GM23248 (cell line): Measurements from ENCODE around the gene PIP5KL1. TPM values are rescaled to one million over a fixed set of nuclear protein-coding genes. Genes with fewer than 3 reads are reported as not detected.

ENCODE experiments used
- DNase-seq: peaks from one replicate; pipeline ENCODE4 v3.0.0-alpha.2; 2015
- H2AFZ ChIP-seq: fragments of 200-600 bp; sonication (generic); 2 replicates; pipeline ENCODE4 v1.6.1; 2016; ENCODE audit warnings: antibody characterized with exemption
- H3F3A ChIP-seq: fragments of 200-600 bp; sonication (generic); 2 replicates; pipeline ENCODE4 v1.6.1; 2016; ENCODE audit warnings: mild to moderate bottlenecking, antibody characterized with exemption, mixed run types; ENCODE audit not compliant: insufficient read depth
- H3K27ac ChIP-seq: fragments of 200-600 bp; sonication (generic); 2 replicates; pipeline ENCODE4 v1.5.1; 2016; ENCODE audit warnings: mild to moderate bottlenecking
- H3K27me3 ChIP-seq: fragments of 200-600 bp; sonication (generic); replicated peaks from 2 replicates; pipeline ENCODE4 v1.6.1; 2016; ENCODE audit warnings: mild to moderate bottlenecking; ENCODE audit not compliant: insufficient read depth
- H3K36me3 ChIP-seq: fragments of 200-600 bp; sonication (generic); 2 replicates; pipeline ENCODE4 v1.6.1; 2016; ENCODE audit warnings: low read depth, mild to moderate bottlenecking
- H3K4me1 ChIP-seq: fragments of 200-600 bp; sonication (generic); 2 replicates; pipeline ENCODE4 v1.6.1; 2016; ENCODE audit warnings: mild to moderate bottlenecking; ENCODE audit not compliant: insufficient read depth
- H3K4me2 ChIP-seq: fragments of 200-600 bp; sonication (generic); one replicate; pipeline ENCODE4 v1.6.1; 2016; ENCODE audit warnings: mild to moderate bottlenecking; ENCODE audit not compliant: unreplicated experiment
- H3K4me3 ChIP-seq: fragments of 200-600 bp; sonication (generic); 2 replicates; pipeline ENCODE4 v1.5.1; 2016; ENCODE audit warnings: mild to moderate bottlenecking
- H3K79me2 ChIP-seq: fragments of 200-600 bp; sonication (generic); 2 replicates; pipeline ENCODE4 v1.6.1; 2016; ENCODE audit warnings: mild to moderate bottlenecking; ENCODE audit not compliant: insufficient read depth
- H3K9ac ChIP-seq: fragments of 200-600 bp; sonication (generic); 2 replicates; pipeline ENCODE4 v1.6.1; 2016; ENCODE audit warnings: mild to moderate bottlenecking
- H3K9me2 ChIP-seq: fragments of 200-600 bp; sonication (generic); 2 replicates; pipeline ENCODE4 v1.6.1; 2016; ENCODE audit warnings: mixed run types, mild to moderate bottlenecking, moderate library complexity; ENCODE audit not compliant: insufficient read depth
- H3K9me3 ChIP-seq: fragments of 200-600 bp; sonication (generic); one replicate; pipeline ENCODE4 v1.6.1; 2017; ENCODE audit warnings: low read depth
- H4K20me1 ChIP-seq: fragments of 200-600 bp; sonication (generic); 2 replicates; pipeline ENCODE4 v1.6.0; 2016; ENCODE audit not compliant: insufficient read depth
- EZH2 ChIP-seq: fragments of 200-600 bp; sonication (generic); IDR thresholded peaks from 2 replicates; pipeline ENCODE4 v1.6.1; 2018; ENCODE audit warnings: antibody characterized with exemption, mild to moderate bottlenecking; ENCODE audit not compliant: insufficient read depth, poor library complexity, severe bottlenecking
- EZH2phosphoT487 ChIP-seq: fragments of 200-600 bp; sonication (generic); IDR thresholded peaks from 2 replicates; pipeline ENCODE4 v1.6.1; 2018; ENCODE audit warnings: antibody characterized with exemption, moderate library complexity, mild to moderate bottlenecking, low read depth; ENCODE audit not compliant: insufficient read depth
- WGBS, 2 experiments: methylation state at CpG; one replicate each; pipeline ENCODE4 v1.1.6; 2015 to 2017; ENCODE audit warnings: low lambda C conversion rate in 2 of 2, low coverage in 1 of 2; ENCODE audit errors: missing lambda C conversion rate in 2 of 2; 5-methylcytosine and 5-hydroxymethylcytosine counted together
- in situ Hi-C: fragments of 300-500 bp; cut with MboI; formaldehyde crosslinking; loops from 2 replicates; pipeline ENCODE4 v1.15.0; 2020
- polyA plus RNA-seq: library from polyadenylated mRNA; unstranded; fragments of >200 nt; fragmentation: Nextera tagmentation; extraction: Ambion mirVana; gene quantifications from 2 replicates; pipeline ENCODE4 v1.2.1, GENCODE V29; 2016
- total RNA-seq: library from RNA; depleted of rRNA; stranded (reverse); fragments of >200 nt; shearing (Covaris generic); gene quantifications from 2 replicates; pipeline ENCODE4 v1.2.3, GENCODE V29; 2014

PIP5KL1 gene
- total and polyA plus RNA-seq, 2 experiments from 2014 or later, result 5.5 to 8.8 TPM

DNA sequence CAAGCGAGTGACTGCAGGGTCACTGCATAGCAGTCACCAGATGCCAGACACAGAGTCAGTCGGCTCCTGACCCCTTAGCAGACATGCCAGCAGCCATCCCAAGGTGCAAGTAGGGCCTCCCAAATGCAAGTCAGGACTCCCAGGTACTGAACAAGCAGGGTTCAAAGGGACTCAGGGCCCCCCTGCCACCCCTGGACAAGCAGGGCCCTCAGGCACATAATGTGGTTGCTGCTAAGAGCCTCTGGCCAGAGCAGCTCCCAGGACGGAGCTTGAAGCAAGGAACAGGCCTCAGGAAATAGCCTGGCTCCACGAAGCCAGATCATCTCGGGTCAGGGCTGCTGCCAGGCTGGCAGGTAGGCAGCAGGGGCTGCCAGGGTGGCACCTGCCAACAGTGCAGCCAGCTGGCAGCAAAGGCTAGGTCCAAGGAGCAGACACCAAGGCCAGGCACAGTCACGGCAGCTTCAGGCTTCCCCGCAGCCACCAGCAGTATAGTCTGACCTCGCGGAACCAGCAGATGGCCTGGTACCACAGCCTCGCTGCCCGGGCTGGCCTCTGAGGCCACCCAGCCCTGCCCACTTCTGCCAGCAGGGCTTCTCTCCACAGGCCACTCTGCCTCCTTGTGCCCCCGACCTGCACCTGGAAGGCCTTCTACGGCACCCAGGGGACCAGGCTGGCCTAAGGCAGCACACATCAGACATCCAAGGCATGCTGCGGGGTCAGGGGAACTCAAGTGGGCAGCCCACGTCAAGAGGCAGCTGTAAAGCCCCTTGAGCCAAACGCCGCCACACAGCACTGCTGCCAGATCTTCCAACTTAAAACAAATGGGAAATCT is 42.8 kb upstream of the PIP5KL1 start:
- Histone ChIP-seq H3K4me3 (no peak overlapping the region), H3K79me2 (peaks cover 94% of the 10 kb centered on the region), H3K36me3 (no peaks in the 10 kb centered on the region), H3K9me2 (no peaks in the 10 kb centered on the region), H3K4me1 (peaks cover 53% of the 10 kb centered on the region), H3F3A (peaks cover 16% of the 10 kb centered on the region), H3K27me3 (no peaks in the 10 kb centered on the region), H2AFZ (no peak overlapping the region), H3K4me2 (no peak overlapping the region), H3K9me3 (no peaks in the 10 kb centered on the region), H4K20me1 (no peaks in the 10 kb centered on the region), H3K9ac (no peak overlapping the region), H3K27ac (no peak overlapping the region)
- WGBS, 2 experiments, result 69 to 72% methylated on average over 12 to 14 of the region's 17 CpGs
- no peak for DNase-seq
- in situ Hi-C loops, result no loop called here
- TF ChIP-seq EZH2phosphoT487 (no peak), EZH2 (no peak)

DNA sequence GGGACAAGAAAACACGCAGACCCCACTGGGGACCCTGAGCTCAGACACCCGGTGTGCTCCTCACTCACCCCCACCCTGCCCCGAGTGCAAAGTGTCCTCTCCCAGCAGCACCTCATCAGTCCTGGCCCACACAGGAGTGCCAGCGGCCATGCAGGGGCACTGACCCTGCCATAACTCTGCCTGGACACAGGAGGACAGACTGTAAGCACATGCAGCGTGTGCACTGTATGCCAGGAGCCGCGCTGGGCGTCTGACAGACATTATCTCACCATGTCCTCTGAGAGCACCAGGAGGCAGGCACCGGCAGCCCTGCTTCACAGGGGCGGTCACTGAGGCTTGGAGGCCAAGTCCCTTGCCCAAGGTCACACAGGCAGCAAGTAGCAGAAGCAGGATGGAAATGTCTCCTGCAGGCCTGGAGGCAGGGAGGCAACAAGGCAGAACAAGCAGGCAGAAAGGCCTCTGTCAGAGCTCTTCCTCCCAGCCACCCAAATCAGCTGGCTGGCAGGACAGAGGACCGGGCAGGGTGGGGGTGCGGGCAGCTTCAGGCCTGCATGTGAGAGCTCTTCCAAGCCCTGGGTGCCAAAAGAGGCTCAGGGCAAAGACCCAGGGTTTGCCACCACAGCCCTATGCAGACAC is 41.8 kb upstream of the PIP5KL1 start:
- Histone ChIP-seq H3K36me3 (no peaks in the 10 kb centered on the region), H2AFZ (no peak overlapping the region), H3K9me2 (no peaks in the 10 kb centered on the region), H3K4me1 (peaks cover 53% of the 10 kb centered on the region), H3K27me3 (no peaks in the 10 kb centered on the region), H3K4me3 (no peak overlapping the region), H3K9ac (no peak overlapping the region), H3K27ac (no peak overlapping the region), H3K79me2 (peaks cover 95% of the 10 kb centered on the region), H3F3A (peaks cover 20% of the 10 kb centered on the region), H4K20me1 (no peaks in the 10 kb centered on the region), H3K4me2 (no peak overlapping the region), H3K9me3 (no peaks in the 10 kb centered on the region)
- no peak for DNase-seq
- 43 to 44% methylated on average over 12 of the region's 12 CpGs for WGBS, 2 experiments
- TF ChIP-seq EZH2phosphoT487 (no peak), EZH2 (no peak)
- in situ Hi-C loops, result no loop called here

DNA sequence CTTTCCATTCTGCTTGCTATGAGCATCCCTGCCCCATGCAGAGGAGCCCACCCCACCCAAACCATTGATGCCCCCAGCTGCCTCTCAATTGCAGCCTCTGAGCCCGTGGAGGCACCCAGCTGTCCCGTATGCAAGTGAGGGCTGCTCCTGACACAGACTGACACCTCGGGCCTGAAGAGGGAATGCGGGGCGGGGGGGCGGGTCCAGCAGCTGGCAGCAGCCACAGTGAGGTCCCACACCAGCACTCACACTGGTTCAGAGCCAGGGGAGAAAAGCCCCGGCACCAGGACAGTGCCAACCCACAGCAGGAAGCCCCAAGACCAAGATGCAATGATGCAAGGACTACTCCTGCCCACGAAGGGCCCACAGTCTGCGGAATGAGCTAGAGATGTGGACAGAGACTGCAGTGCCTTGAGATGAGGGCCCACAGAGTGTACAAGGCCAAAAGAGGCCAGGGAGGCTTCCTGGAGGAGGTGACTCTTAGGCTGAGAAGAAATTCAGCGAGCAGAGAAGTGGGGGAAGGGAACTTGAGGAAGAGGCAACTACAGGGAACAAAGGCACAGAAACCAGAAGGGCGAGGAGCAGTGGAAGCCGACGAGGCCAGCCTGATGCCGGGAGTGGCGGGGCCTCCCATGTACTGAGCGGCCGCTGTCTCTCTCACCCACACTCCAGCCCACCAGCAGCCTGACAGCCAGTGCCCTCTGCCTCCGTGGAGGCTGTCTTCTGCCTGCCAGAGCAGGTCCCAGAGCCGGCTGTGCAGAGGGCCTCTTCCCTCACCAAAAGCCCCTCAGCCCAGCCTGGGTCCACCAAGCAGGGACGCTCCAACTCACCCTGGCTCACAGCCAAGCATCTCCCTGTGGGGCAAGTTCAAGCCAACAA is 41.0 kb upstream of the PIP5KL1 start:
- Histone ChIP-seq H3F3A (peaks cover 20% of the 10 kb centered on the region), H3K9me2 (no peaks in the 10 kb centered on the region), H4K20me1 (no peaks in the 10 kb centered on the region), H3K27ac (no peak overlapping the region), H3K4me2 (no peak overlapping the region), H3K4me1 (peaks cover 53% of the 10 kb centered on the region), H3K4me3 (no peak overlapping the region), H3K9me3 (no peaks in the 10 kb centered on the region), H3K79me2 (peaks cover 95% of the 10 kb centered on the region), H2AFZ (no peak overlapping the region), H3K9ac (no peak overlapping the region), H3K36me3 (no peaks in the 10 kb centered on the region), H3K27me3 (no peaks in the 10 kb centered on the region)
- TF ChIP-seq EZH2phosphoT487, result no peak
- TF ChIP-seq EZH2, result no peak
- WGBS, 2 experiments, result 38 to 40% methylated on average over 20 of the region's 20 CpGs
- peak; percentile 33 for DNase-seq
- in situ Hi-C loops, result no loop called here

GRCh38 chr9:127970401-127971313 is 40.1 kb upstream of the PIP5KL1 start:
- no peak overlapping the region for H3K4me3 ChIP-seq
- H3F3A ChIP-seq, result peaks cover 25% of the 10 kb centered on the region
- no peak for TF ChIP-seq EZH2
- no peak for TF ChIP-seq EZH2phosphoT487
- H4K20me1 ChIP-seq, result no peaks in the 10 kb centered on the region
- no peak overlapping the region for H3K9ac ChIP-seq
- no peaks in the 10 kb centered on the region for H3K9me2 ChIP-seq
- in situ Hi-C loops, result no loop called here
- H3K4me2 ChIP-seq, result no peak overlapping the region
- H3K27ac ChIP-seq, result no peak overlapping the region
- H3K36me3 ChIP-seq, result no peaks in the 10 kb centered on the region
- H2AFZ ChIP-seq, result no peak overlapping the region
- no peaks in the 10 kb centered on the region for H3K9me3 ChIP-seq
- H3K27me3 ChIP-seq, result no peaks in the 10 kb centered on the region
- WGBS, 2 experiments, result 72 to 73% methylated on average over 14 to 16 of the region's 16 CpGs
- peaks cover 91% of the 10 kb centered on the region for H3K79me2 ChIP-seq
- DNase-seq, result no peak
- peaks cover 60% of the 10 kb centered on the region for H3K4me1 ChIP-seq
